GM23338 (cell line): ENCODE measurements around the gene THAP5.

Experiments
- CREB1 ChIP-seq: fragments of 250-450 bp; sonication (Bioruptor Pico); IDR thresholded peaks from 2 replicates; pipeline ENCODE4 v1.5.0; 2020; ENCODE audit warnings: low read depth, mild to moderate bottlenecking, moderate library complexity
- CTCF ChIP-seq, 2 experiments: fragments of 200-600 bp in 1 of 2; sonication (generic) in 1 of 2; conservative IDR thresholded peaks; 2 replicates each; pipeline versions ENCODE4 v1.5.1 to v1.6.1; 2016 to 2017; ENCODE audit warnings: antibody characterized with exemption in 2 of 2, low read depth in 2 of 2, mild to moderate bottlenecking in 2 of 2, moderate library complexity in 1 of 2
- EZH2 ChIP-seq: fragments of 200-600 bp; sonication (generic); IDR thresholded peaks from one replicate; pipeline ENCODE4 v1.8.0; 2017; ENCODE audit warnings: antibody characterized with exemption, mild to moderate bottlenecking, low read depth; ENCODE audit not compliant: unreplicated experiment
- EZH2phosphoT487 ChIP-seq: fragments of 200-600 bp; sonication (generic); IDR thresholded peaks from one replicate; pipeline ENCODE4 v1.8.1; 2018; ENCODE audit warnings: antibody characterized with exemption; ENCODE audit not compliant: unreplicated experiment
- JUNB ChIP-seq: IDR thresholded peaks from one replicate; pipeline ENCODE4 v1.6.1; 2016; ENCODE audit warnings: antibody characterized with exemption; ENCODE audit not compliant: unreplicated experiment
- NANOG ChIP-seq: IDR thresholded peaks from 2 replicates; pipeline ENCODE4 v1.6.1; 2016; ENCODE audit warnings: antibody characterized with exemption, borderline replicate concordance
- POLR2AphosphoS5 ChIP-seq: IDR thresholded peaks from 2 replicates; pipeline ENCODE4 v1.6.1; 2016; ENCODE audit warnings: antibody characterized with exemption, low read depth
- STAT1 ChIP-seq: IDR thresholded peaks from one replicate; pipeline ENCODE4 v1.6.1; 2016; ENCODE audit warnings: antibody characterized with exemption; ENCODE audit not compliant: unreplicated experiment
- ZNF114 ChIP-seq: fragments of 250-450 bp; sonication (Bioruptor Pico); IDR thresholded peaks from 2 replicates; pipeline ENCODE4 v1.5.0; 2020; ENCODE audit warnings: mild to moderate bottlenecking, moderate library complexity
- ZNF331 ChIP-seq: fragments of 250-450 bp; sonication (Bioruptor Pico); IDR thresholded peaks from 2 replicates; pipeline ENCODE4 v1.5.0; 2020; ENCODE audit warnings: low read depth, mild to moderate bottlenecking, moderate library complexity
- TF ChIP-seq, protein P1 (sequence below): IDR thresholded peaks from one replicate; pipeline ENCODE4 v1.6.1; 2018; ENCODE audit warnings: antibody characterized with exemption; ENCODE audit not compliant: unreplicated experiment
- TF ChIP-seq, protein P2 (sequence below): IDR thresholded peaks from 2 replicates; pipeline ENCODE4 v1.6.1; 2016; ENCODE audit warnings: antibody characterized with exemption

DNA sequence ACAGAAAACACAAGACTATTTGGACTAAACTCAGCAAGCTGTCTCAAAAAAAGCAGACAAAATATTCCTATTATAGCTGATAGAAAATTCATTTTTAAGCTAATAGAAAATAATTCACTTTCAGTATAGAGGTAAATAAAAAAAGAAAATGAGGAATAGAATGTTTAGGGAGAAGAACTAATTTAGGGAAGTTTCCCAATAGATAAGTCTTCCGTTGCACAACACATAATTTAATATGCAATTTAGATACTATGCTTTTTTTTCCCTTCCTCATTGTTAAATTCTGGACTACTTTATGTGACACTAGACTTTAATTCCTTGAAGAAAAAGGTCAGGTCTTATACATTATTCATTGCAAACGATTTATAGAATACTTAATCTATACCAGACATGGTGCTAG is 53.9 kb downstream of the THAP5 start:
- TF ChIP-seq CTCF (conservative IDR thresholded peaks at IDR 0.05; ENCODE audit: low read depth in 2 of 2), result no peak
- TF ChIP-seq POLR2AphosphoS5, result no peak
- no peak for TF ChIP-seq EZH2
- no peak for TF ChIP-seq ZNF114 (CRISPR knock-in tag)
- TF ChIP-seq, protein P1, sequence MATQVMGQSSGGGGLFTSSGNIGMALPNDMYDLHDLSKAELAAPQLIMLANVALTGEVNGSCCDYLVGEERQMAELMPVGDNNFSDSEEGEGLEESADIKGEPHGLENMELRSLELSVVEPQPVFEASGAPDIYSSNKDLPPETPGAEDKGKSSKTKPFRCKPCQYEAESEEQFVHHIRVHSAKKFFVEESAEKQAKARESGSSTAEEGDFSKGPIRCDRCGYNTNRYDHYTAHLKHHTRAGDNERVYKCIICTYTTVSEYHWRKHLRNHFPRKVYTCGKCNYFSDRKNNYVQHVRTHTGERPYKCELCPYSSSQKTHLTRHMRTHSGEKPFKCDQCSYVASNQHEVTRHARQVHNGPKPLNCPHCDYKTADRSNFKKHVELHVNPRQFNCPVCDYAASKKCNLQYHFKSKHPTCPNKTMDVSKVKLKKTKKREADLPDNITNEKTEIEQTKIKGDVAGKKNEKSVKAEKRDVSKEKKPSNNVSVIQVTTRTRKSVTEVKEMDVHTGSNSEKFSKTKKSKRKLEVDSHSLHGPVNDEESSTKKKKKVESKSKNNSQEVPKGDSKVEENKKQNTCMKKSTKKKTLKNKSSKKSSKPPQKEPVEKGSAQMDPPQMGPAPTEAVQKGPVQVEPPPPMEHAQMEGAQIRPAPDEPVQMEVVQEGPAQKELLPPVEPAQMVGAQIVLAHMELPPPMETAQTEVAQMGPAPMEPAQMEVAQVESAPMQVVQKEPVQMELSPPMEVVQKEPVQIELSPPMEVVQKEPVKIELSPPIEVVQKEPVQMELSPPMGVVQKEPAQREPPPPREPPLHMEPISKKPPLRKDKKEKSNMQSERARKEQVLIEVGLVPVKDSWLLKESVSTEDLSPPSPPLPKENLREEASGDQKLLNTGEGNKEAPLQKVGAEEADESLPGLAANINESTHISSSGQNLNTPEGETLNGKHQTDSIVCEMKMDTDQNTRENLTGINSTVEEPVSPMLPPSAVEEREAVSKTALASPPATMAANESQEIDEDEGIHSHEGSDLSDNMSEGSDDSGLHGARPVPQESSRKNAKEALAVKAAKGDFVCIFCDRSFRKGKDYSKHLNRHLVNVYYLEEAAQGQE, result no peak
- TF ChIP-seq JUNB, result no peak
- TF ChIP-seq EZH2phosphoT487, result no peak
- TF ChIP-seq CREB1, result no peak
- TF ChIP-seq, protein P2, sequence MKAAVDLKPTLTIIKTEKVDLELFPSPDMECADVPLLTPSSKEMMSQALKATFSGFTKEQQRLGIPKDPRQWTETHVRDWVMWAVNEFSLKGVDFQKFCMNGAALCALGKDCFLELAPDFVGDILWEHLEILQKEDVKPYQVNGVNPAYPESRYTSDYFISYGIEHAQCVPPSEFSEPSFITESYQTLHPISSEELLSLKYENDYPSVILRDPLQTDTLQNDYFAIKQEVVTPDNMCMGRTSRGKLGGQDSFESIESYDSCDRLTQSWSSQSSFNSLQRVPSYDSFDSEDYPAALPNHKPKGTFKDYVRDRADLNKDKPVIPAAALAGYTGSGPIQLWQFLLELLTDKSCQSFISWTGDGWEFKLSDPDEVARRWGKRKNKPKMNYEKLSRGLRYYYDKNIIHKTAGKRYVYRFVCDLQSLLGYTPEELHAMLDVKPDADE, result no peak
- no peak for TF ChIP-seq ZNF331 (CRISPR knock-in tag)
- TF ChIP-seq NANOG, result no peak
- TF ChIP-seq STAT1, result no peak
